Gastroesophageal sphincter (tissue), 4 donors: ENCODE results near the gene THAP12. TPM values are rescaled to one million over a fixed set of nuclear protein-coding genes. Genes with fewer than 3 reads are reported as not detected.

Experiments used
- ATAC-seq: fragments of 150-250 bp; one replicate; pipeline ENCODE4 v1.9.1; 2016; ENCODE audit warnings: mild to moderate bottlenecking, moderate library complexity
- H3K27ac ChIP-seq, 4 donors: fragments of 200-600 bp; sonication (generic) in 3 of 4; 1 replicate in 3 of 4; 2 replicates in 1 of 4; pipeline ENCODE4 v1.5.1; 2016 to 2019
- H3K27me3 ChIP-seq: fragments of 200-600 bp; sonication (generic); one replicate; pipeline ENCODE4 v1.5.1; 2019
- H3K36me3 ChIP-seq, 2 donors: fragments of 200-600 bp; sonication (generic); one replicate each; pipeline ENCODE4 v1.5.1; 2019; ENCODE audit warnings: control low read depth in 1 of 2
- H3K4me1 ChIP-seq, 3 donors: fragments of 200-600 bp; sonication (generic); 1 replicate in 2 of 3; 2 replicates in 1 of 3; pipeline ENCODE4 v1.5.1; 2016 to 2019; ENCODE audit warnings: control low read depth in 2 of 3
- H3K4me3 ChIP-seq, 2 donors: fragments of 200-600 bp; sonication (generic); one replicate each; pipeline ENCODE4 v1.5.1; 2019; ENCODE audit warnings: mild to moderate bottlenecking in 1 of 2, moderate library complexity in 1 of 2
- H3K9me3 ChIP-seq, 3 donors: fragments of 200-600 bp; sonication (generic); one replicate each; pipeline ENCODE4 v1.5.1; 2017 to 2019; ENCODE audit warnings: control low read depth in 2 of 3
- CTCF ChIP-seq, 4 experiments: fragments of 200-600 bp in 2 of 4; fragments of 450-650 bp in 2 of 4; sonication (generic) in 1 of 4; IDR thresholded peaks; one replicate each; pipeline ENCODE4 v1.5.1; 2017 to 2019; ENCODE audit warnings: antibody characterized with exemption in 4 of 4, mild to moderate bottlenecking in 2 of 4, moderate library complexity in 2 of 4
- EP300 ChIP-seq: sonication (generic); formaldehyde crosslinking; IDR thresholded peaks from one replicate; pipeline ENCODE4 v1.6.1; 2017; ENCODE audit warnings: antibody characterized with exemption, mild to moderate bottlenecking
- POLR2A ChIP-seq, 2 donors: fragments of 450-650 bp; IDR thresholded peaks; one replicate each; pipeline ENCODE4 v1.6.1; 2017; ENCODE audit warnings: antibody characterized with exemption in 2 of 2, mild to moderate bottlenecking in 2 of 2, moderate library complexity in 1 of 2
- POLR2AphosphoS5 ChIP-seq: sonication (generic); formaldehyde crosslinking; IDR thresholded peaks from one replicate; pipeline ENCODE4 v1.6.1; 2017; ENCODE audit warnings: antibody characterized with exemption
- WGBS, 2 donors: methylation state at CpG; one replicate each; pipeline ENCODE4 v1.1.5; 2018; ENCODE audit warnings: low coverage in 1 of 2; 5-methylcytosine and 5-hydroxymethylcytosine counted together
- total RNA-seq, 4 donors: library from RNA; depleted of rRNA; stranded (reverse); fragments of >200 nt; gene quantifications; one replicate each; pipeline ENCODE4 v1.1.0, GENCODE V29; 2016

The THAP12 gene
- total RNA-seq, 4 donors from 2014 or later: 20.7 to 38.6 (median 32.6) TPM

GRCh38 chr11:76329983-76330382 is 50.9 kb downstream of the THAP12 start:
- Histone ChIP-seq H3K36me3 (no peaks in the 10 kb centered on the region), H3K9me3 (no peaks in the 10 kb centered on the region), H3K27me3 (no peaks in the 10 kb centered on the region), H3K4me3 (no peak overlapping the region), H3K4me1 (no peaks in the 10 kb centered on the region), H3K27ac (no peak overlapping the region)
- no CpG with 5 or more reads among the region's 4 CpGs for WGBS, 2 donors
- no peak for ATAC-seq
- TF ChIP-seq POLR2A (IDR thresholded peaks at IDR 0.05) (no peak), EP300 (no peak), CTCF (IDR thresholded peaks at IDR 0.05) (no peak), POLR2AphosphoS5 (no peak)

GRCh38 chr11:76329084-76329648 is 51.8 kb downstream of the THAP12 start:
- TF ChIP-seq EP300 (no peak), POLR2A (IDR thresholded peaks at IDR 0.05) (no peak), POLR2AphosphoS5 (no peak), CTCF (IDR thresholded peaks at IDR 0.05) (no peak)
- 70 to 87% methylated on average over 4 to 5 of the region's 8 CpGs for WGBS, 2 donors
- Histone ChIP-seq H3K4me1 (no peaks in the 10 kb centered on the region), H3K4me3 (no peak overlapping the region), H3K9me3 (no peaks in the 10 kb centered on the region), H3K27me3 (no peaks in the 10 kb centered on the region), H3K36me3 (no peaks in the 10 kb centered on the region), H3K27ac (no peak overlapping the region)
- no peak for ATAC-seq

- WGBS, 2 donors: 75 to 76% methylated on average over 2 to 4 of the region's 9 CpGs
- ATAC-seq: no peak
- H3K9me3 ChIP-seq: no peaks in the 10 kb centered on the region
- H3K36me3 ChIP-seq: no peaks in the 10 kb centered on the region
- no peak overlapping the region for H3K27ac ChIP-seq
- H3K27me3 ChIP-seq: no peaks in the 10 kb centered on the region
- H3K4me1 ChIP-seq: no peaks in the 10 kb centered on the region
- H3K4me3 ChIP-seq: no peak overlapping the region
- no peak for TF ChIP-seq CTCF (IDR thresholded peaks at IDR 0.05)
- TF ChIP-seq POLR2AphosphoS5: no peak
- no peak for TF ChIP-seq EP300
- TF ChIP-seq POLR2A (IDR thresholded peaks at IDR 0.05): no peak
These were observed 53.1 kb downstream of the THAP12 start for GRCh38 chr11:76327756-76328388.

- 33% methylated on average over 1 of the region's 1 CpG; no CpG with 5 or more reads in 1 of the 2 donors for WGBS, 2 donors
- no peak overlapping the region for H3K27ac ChIP-seq
These were observed 53.7 kb downstream of the THAP12 start for GRCh38 chr11:76327202-76327601.

More at GRCh38 chr11:76327202-76327601, 53.7 kb downstream of the THAP12 start:
- TF ChIP-seq POLR2AphosphoS5 (no peak), EP300 (no peak), POLR2A (IDR thresholded peaks at IDR 0.05) (no peak), CTCF (IDR thresholded peaks at IDR 0.05) (no peak)
- no peak for ATAC-seq
- Histone ChIP-seq H3K27me3 (peaks cover 6% of the 10 kb centered on the region), H3K9me3 (no peaks in the 10 kb centered on the region), H3K36me3 (no peaks in the 10 kb centered on the region), H3K4me1 (peaks cover 0 to 2% (median 0%) of the 10 kb centered on the region in 3 donors), H3K4me3 (no peak overlapping the region)
